WTC11 (cell line): Measurements from ENCODE around the gene TCF7L2. TPM values are rescaled to one million over a fixed set of nuclear protein-coding genes. Genes with fewer than 3 reads are reported as not detected.

Experiments used
- ATAC-seq: fragments of 200-7000 bp; cut with Tn5 transposase; 2 replicates; pipeline ENCODE4 v1.10.0; 2021; ENCODE audit warnings: mild to moderate bottlenecking, moderate library complexity
- CTCF ChIA-PET: fragments of 300-600 bp; sonication (Branson Sonifier 250); formaldehyde crosslinking; loops from one replicate; lab custom pipeline; 2021; ENCODE audit warnings: antibody characterized with exemption; lab: Charles Lee
- POLR2A ChIA-PET: fragments of 350-600 bp; sonication (Branson Sonifier 250); formaldehyde crosslinking; loops from one replicate; lab custom pipeline; 2021; ENCODE audit warnings: antibody characterized with exemption; lab: Charles Lee
- DNase-seq: peaks from one replicate; pipeline ENCODE4 v3.0.0; 2021; ENCODE audit warnings: low spot score
- H3K27ac Mint-ChIP-seq: 2 replicates; pipeline ENCODE4 v1.8.0; 2021; ENCODE audit warnings: mixed read lengths
- H3K27me3 Mint-ChIP-seq: 2 replicates; pipeline ENCODE4 v1.8.0; 2021; ENCODE audit warnings: low read depth, mild to moderate bottlenecking, moderate library complexity, mixed read lengths
- H3K36me3 Mint-ChIP-seq: 2 replicates; pipeline ENCODE4 v1.8.0; 2021; ENCODE audit warnings: mixed read lengths
- H3K4me1 Mint-ChIP-seq: 2 replicates; pipeline ENCODE4 v1.8.0; 2022; ENCODE audit warnings: mixed read lengths
- H3K4me3 Mint-ChIP-seq: 2 replicates; pipeline ENCODE4 v1.8.0; 2021; ENCODE audit warnings: mild to moderate bottlenecking, moderate library complexity, mixed read lengths
- H3K9me3 Mint-ChIP-seq: 2 replicates; pipeline ENCODE4 v1.8.0; 2021; ENCODE audit warnings: mixed read lengths
- ARID4B ChIP-seq: sonication (generic); formaldehyde crosslinking; IDR thresholded peaks from 2 replicates; pipeline ENCODE4 v1.8.0; 2023; ENCODE audit warnings: missing genetic modification reagents, mild to moderate bottlenecking, borderline replicate concordance
- ATF6 ChIP-seq: sonication (generic); formaldehyde crosslinking; IDR thresholded peaks from 2 replicates; pipeline ENCODE4 v1.8.1; 2023; ENCODE audit warnings: mild to moderate bottlenecking, missing genetic modification reagents
- CREB1 ChIP-seq: sonication (generic); formaldehyde crosslinking; IDR thresholded peaks from 2 replicates; pipeline ENCODE4 v1.8.0; 2023; ENCODE audit warnings: mild to moderate bottlenecking, missing genetic modification reagents
- ELF4 ChIP-seq: sonication (generic); formaldehyde crosslinking; IDR thresholded peaks from 2 replicates; pipeline ENCODE4 v1.8.1; 2022; ENCODE audit warnings: low read depth, mild to moderate bottlenecking, moderate library complexity, missing genetic modification reagents
- HMGXB4 ChIP-seq: sonication (generic); formaldehyde crosslinking; IDR thresholded peaks from 2 replicates; pipeline ENCODE4 v1.8.1; 2023; ENCODE audit warnings: mild to moderate bottlenecking, moderate library complexity, missing genetic modification reagents
- NFATC4 ChIP-seq: fragments of 250-450 bp; sonication (Bioruptor Pico); IDR thresholded peaks from 2 replicates; pipeline ENCODE4 v1.9.0; 2021; ENCODE audit warnings: mild to moderate bottlenecking
- NFYB ChIP-seq: sonication (generic); formaldehyde crosslinking; conservative IDR thresholded peaks from 2 replicates; pipeline ENCODE4 v1.8.0; 2022; ENCODE audit warnings: low read depth, missing genetic modification reagents
- RORB ChIP-seq: fragments of 250-450 bp; sonication (Bioruptor Pico); IDR thresholded peaks from 2 replicates; pipeline ENCODE4 v1.9.0; 2021; ENCODE audit warnings: mild to moderate bottlenecking
- TEAD1 ChIP-seq: sonication (generic); formaldehyde crosslinking; IDR thresholded peaks from 2 replicates; pipeline ENCODE4 v1.8.0; 2022; ENCODE audit warnings: mild to moderate bottlenecking, missing genetic modification reagents
- ZNF138 ChIP-seq: sonication (generic); formaldehyde crosslinking; conservative IDR thresholded peaks from 2 replicates; pipeline ENCODE4 v1.8.1; 2022; ENCODE audit warnings: mild to moderate bottlenecking, moderate library complexity, missing genetic modification reagents
- ZNF263 ChIP-seq: sonication (generic); formaldehyde crosslinking; IDR thresholded peaks from 2 replicates; pipeline ENCODE4 v1.8.1; 2022; ENCODE audit warnings: low read depth, mild to moderate bottlenecking, moderate library complexity, missing genetic modification reagents
- ZNF281 ChIP-seq: sonication (generic); formaldehyde crosslinking; IDR thresholded peaks from 2 replicates; pipeline ENCODE4 v1.8.0; 2023; ENCODE audit warnings: mild to moderate bottlenecking, missing genetic modification reagents
- total RNA-seq: library from RNA; stranded (reverse); gene quantifications from 3 replicates; pipeline ENCODE4 v1.2.3, GENCODE V29; 2021
- TF ChIP-seq, protein P1 (sequence below): sonication (generic); formaldehyde crosslinking; IDR thresholded peaks from 2 replicates; pipeline ENCODE4 v1.8.0; 2022; ENCODE audit warnings: mild to moderate bottlenecking, missing genetic modification reagents
- TF ChIP-seq, protein P2 (sequence below): sonication (generic); formaldehyde crosslinking; IDR thresholded peaks from 2 replicates; pipeline ENCODE4 v1.8.1; 2023; ENCODE audit warnings: mild to moderate bottlenecking, missing genetic modification reagents
- TF ChIP-seq, protein P3 (sequence below): fragments of 250-450 bp; sonication (Bioruptor Pico); IDR thresholded peaks from 2 replicates; pipeline ENCODE4 v1.9.0; 2021; ENCODE audit warnings: mild to moderate bottlenecking
- TF ChIP-seq, protein P4 (sequence below): sonication (generic); formaldehyde crosslinking; IDR thresholded peaks from 2 replicates; pipeline ENCODE4 v1.8.1; 2022; ENCODE audit warnings: mild to moderate bottlenecking, moderate library complexity, missing genetic modification reagents

Gene TCF7L2
- total RNA-seq, 1 experiment from 2014 or later = 44.5 TPM

DNA sequence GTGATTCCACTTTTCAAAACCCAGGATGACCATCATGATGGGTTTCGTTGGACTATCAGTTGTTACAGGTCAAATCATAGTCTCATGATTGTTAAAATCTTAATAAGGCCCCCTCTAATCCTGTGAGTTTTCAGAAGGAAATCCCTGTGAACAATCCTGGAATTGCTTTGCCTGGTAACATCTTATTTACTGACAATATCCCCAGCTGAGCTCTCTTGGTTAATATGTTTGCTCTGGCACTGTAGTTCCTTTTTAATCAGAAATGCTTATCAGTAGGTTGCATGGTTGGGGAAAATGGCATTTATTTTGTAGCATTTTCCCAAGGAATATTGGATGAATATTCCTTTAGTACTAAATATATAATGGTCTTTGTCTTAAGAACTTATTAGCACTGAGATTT, 163.9 kb downstream of the TCF7L2 start:
- Mint-ChIP-seq H3K27ac (no peak overlapping the region), H3K27me3 (no peaks in the 10 kb centered on the region), H3K36me3 (no peaks in the 10 kb centered on the region), H3K9me3 (no peaks in the 10 kb centered on the region), H3K4me3 (no peak overlapping the region), H3K4me1 (peaks cover 40% of the 10 kb centered on the region)
- ChIA-PET CTCF (no interaction called here), POLR2A (no interaction called here)
- DNase-seq (no peak), ATAC-seq (no peak)
- TF ChIP-seq HMGXB4 (CRISPR knock-in tag) (no peak), CREB1 (CRISPR knock-in tag) (no peak)
- TF ChIP-seq, protein P1, sequence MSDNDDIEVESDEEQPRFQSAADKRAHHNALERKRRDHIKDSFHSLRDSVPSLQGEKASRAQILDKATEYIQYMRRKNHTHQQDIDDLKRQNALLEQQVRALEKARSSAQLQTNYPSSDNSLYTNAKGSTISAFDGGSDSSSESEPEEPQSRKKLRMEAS (CRISPR knock-in tag) = no peak
- TF ChIP-seq, all 79 proteins: peak for 0

DNA sequence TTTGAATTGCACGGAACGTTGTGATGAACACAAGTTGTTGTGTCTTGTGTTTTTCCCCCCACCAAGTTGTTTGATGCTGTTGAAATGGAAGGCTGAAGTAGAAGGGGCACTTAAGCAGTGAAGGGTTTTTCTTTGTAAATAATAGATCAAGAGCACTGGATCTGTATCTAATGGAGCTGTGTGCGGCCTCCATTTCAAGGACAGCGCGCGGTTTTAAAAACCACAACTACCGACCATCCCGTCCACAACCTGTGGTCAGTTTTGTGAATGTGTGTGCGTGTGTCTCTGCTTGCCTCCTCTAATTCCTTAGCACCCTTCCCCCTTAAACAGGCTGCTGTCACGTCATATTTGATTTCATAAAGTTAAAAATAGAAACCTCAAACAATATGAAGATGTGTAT, 165.5 kb downstream of the TCF7L2 start:
- Mint-ChIP-seq H3K27ac (peak overlapping the region; percentile 15), H3K9me3 (no peaks in the 10 kb centered on the region), H3K36me3 (no peaks in the 10 kb centered on the region), H3K4me1 (peaks cover 54% of the 10 kb centered on the region), H3K27me3 (no peaks in the 10 kb centered on the region), H3K4me3 (no peak overlapping the region)
- TF ChIP-seq ZNF138 (CRISPR knock-in tag) (no peak), ATF6 (CRISPR knock-in tag) (no peak), ELF4 (CRISPR knock-in tag) (no peak), ARID4B (no peak), ZNF281 (no peak), TEAD1 (CRISPR knock-in tag) (no peak), ZNF263 (CRISPR knock-in tag) (no peak), NFATC4 (CRISPR knock-in tag) (no peak), RORB (no peak), NFYB (no peak)
- TF ChIP-seq, protein P2, sequence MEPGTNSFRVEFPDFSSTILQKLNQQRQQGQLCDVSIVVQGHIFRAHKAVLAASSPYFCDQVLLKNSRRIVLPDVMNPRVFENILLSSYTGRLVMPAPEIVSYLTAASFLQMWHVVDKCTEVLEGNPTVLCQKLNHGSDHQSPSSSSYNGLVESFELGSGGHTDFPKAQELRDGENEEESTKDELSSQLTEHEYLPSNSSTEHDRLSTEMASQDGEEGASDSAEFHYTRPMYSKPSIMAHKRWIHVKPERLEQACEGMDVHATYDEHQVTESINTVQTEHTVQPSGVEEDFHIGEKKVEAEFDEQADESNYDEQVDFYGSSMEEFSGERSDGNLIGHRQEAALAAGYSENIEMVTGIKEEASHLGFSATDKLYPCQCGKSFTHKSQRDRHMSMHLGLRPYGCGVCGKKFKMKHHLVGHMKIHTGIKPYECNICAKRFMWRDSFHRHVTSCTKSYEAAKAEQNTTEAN (CRISPR knock-in tag) = no peak
- TF ChIP-seq, protein P3, sequence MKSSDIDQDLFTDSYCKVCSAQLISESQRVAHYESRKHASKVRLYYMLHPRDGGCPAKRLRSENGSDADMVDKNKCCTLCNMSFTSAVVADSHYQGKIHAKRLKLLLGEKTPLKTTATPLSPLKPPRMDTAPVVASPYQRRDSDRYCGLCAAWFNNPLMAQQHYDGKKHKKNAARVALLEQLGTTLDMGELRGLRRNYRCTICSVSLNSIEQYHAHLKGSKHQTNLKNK (CRISPR knock-in tag) = no peak
- TF ChIP-seq, protein P4, sequence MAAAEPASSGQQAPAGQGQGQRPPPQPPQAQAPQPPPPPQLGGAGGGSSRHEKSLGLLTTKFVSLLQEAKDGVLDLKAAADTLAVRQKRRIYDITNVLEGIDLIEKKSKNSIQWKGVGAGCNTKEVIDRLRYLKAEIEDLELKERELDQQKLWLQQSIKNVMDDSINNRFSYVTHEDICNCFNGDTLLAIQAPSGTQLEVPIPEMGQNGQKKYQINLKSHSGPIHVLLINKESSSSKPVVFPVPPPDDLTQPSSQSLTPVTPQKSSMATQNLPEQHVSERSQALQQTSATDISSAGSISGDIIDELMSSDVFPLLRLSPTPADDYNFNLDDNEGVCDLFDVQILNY = no peak
- ChIA-PET CTCF (no interaction called here), POLR2A (no interaction called here)
- ATAC-seq (no peak), DNase-seq (no peak)
